Ascending aorta (tissue), 2 donors: ENCODE measurements around the gene JAKMIP2. TPM values are rescaled to one million over a fixed set of nuclear protein-coding genes. Genes with fewer than 3 reads are reported as not detected.
A peak's percentile ranks its signal among the peaks of the same experiment; 100 is the strongest.

ENCODE experiments used
- DNase-seq, 2 donors: peaks; one replicate each; pipeline ENCODE4 v3.0.0-alpha.2; 2019; ENCODE audit warnings: low spot score in 2 of 2
- H3K27ac ChIP-seq, 2 donors: fragments of 200-600 bp; sonication (generic); one replicate each; pipeline ENCODE4 v1.5.1; 2016 to 2017; ENCODE audit warnings: mild to moderate bottlenecking in 1 of 2
- H3K27me3 ChIP-seq: fragments of 200-600 bp; sonication (generic); one replicate; pipeline ENCODE4 v1.5.1; 2017
- H3K36me3 ChIP-seq, 2 donors: fragments of 200-600 bp; sonication (generic); one replicate each; pipeline ENCODE4 v1.5.1; 2016
- H3K4me1 ChIP-seq, 2 donors: fragments of 200-600 bp; sonication (generic); one replicate each; pipeline ENCODE4 v1.5.1; 2016 to 2017; ENCODE audit warnings: mild to moderate bottlenecking in 1 of 2
- H3K4me3 ChIP-seq, 2 donors: fragments of 200-600 bp; sonication (generic); one replicate each; pipeline ENCODE4 v1.5.1; 2016 to 2017; ENCODE audit warnings: mild to moderate bottlenecking in 1 of 2
- H3K9me3 ChIP-seq, 2 donors: fragments of 200-600 bp; sonication (generic); one replicate each; pipeline ENCODE4 v1.5.1; 2016
- intact Hi-C: fragments of 100-400 bp; cut with DNase I; formaldehyde crosslinking; loops from one replicate; pipeline ENCODE4 v1.15.1; 2023
- total RNA-seq: library from RNA; depleted of rRNA; stranded (reverse); fragments of >200 nt; gene quantifications from one replicate; pipeline ENCODE4 v1.1.0, GENCODE V29; 2016
- TF ChIP-seq, protein P1 (sequence below), 3 experiments: fragments of 200-600 bp in 2 of 3; fragments of 450-650 bp in 1 of 3; sonication (generic) in 2 of 3; IDR thresholded peaks; one replicate each; pipeline ENCODE4 v1.5.1; 2016 to 2019; ENCODE audit warnings: antibody characterized with exemption in 3 of 3, mild to moderate bottlenecking in 1 of 3, moderate library complexity in 1 of 3

JAKMIP2 gene
- total RNA-seq, 1 donor from 2014 or later = not detected

DNA sequence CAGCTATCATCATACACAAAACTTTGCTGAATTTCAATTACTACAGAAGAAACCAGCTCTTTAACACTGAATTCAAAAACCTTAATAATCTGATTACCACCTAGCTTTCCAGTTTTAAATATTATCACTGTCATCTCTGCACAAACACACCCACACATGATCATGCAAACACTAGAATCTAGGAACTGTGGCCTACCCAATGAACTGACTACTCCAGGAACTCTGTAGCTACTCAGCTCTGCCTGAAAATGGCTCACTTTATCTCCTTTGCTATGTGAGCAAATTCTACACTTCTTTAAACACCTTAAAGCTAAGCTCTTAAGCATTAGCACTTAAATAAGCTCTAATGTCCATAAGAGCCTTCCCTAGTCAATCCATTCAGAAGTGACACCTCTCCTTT lies 149.4 kb downstream of the JAKMIP2 start:
- Histone ChIP-seq H3K36me3 (no peaks in the 10 kb centered on the region), H3K4me1 (no peaks in the 10 kb centered on the region), H3K9me3 (no peaks in the 10 kb centered on the region), H3K27ac (no peak overlapping the region), H3K4me3 (no peak overlapping the region), H3K27me3 (no peaks in the 10 kb centered on the region)
- TF ChIP-seq, protein P1, sequence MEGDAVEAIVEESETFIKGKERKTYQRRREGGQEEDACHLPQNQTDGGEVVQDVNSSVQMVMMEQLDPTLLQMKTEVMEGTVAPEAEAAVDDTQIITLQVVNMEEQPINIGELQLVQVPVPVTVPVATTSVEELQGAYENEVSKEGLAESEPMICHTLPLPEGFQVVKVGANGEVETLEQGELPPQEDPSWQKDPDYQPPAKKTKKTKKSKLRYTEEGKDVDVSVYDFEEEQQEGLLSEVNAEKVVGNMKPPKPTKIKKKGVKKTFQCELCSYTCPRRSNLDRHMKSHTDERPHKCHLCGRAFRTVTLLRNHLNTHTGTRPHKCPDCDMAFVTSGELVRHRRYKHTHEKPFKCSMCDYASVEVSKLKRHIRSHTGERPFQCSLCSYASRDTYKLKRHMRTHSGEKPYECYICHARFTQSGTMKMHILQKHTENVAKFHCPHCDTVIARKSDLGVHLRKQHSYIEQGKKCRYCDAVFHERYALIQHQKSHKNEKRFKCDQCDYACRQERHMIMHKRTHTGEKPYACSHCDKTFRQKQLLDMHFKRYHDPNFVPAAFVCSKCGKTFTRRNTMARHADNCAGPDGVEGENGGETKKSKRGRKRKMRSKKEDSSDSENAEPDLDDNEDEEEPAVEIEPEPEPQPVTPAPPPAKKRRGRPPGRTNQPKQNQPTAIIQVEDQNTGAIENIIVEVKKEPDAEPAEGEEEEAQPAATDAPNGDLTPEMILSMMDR (IDR thresholded peaks at IDR 0.05) = no peak
- intact Hi-C loops = no loop called here
- DNase-seq = no peak

DNA sequence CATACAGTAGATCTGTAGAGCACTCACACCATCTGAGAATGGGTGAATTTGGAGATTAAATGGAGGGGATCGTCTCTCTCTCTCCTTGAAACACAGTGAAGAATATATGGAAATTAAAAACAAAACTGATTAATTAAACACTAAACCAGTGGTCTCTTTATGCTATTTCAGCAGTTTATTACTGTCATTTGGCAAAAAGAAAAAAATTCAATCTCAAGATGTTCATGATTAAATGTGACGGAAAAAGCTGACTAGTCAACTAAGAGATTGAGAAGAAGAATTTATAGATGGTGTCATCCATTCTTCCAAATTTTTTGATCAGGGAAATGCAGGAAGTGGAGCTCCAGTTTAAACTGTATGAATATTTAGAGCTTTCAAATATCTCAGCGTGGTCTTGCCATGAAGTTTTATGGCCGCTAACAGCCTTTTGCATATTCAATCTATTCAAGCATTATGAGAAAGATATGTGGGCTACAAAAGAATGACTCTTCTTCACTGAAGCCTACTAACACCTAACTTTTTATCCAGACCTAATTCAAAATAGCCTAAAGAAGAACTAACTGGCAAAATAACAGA lies 151.0 kb downstream of the JAKMIP2 start:
- DNase-seq = no peak
- H3K36me3 ChIP-seq = no peaks in the 10 kb centered on the region

DNA sequence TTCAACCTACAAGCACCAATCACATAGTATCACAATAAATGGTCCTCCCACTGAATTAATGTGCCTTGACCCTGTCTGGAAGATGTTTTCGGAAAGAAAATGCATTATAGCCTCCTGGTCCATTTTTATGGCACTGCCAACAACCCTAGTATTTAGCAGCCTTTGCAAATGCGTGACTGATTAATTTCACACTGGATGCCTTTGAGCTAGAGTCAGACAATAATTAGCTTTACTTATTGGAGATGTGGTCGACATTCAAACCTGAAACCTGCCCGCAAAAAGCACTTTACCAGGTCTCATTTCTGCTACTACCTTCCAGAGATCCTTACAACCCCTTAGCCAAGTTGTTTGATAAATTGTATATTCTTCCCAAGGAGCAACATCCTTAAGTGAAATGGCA lies 153.3 kb downstream of the JAKMIP2 start:
- Histone ChIP-seq H3K36me3 (no peaks in the 10 kb centered on the region), H3K27me3 (no peaks in the 10 kb centered on the region), H3K4me3 (no peak overlapping the region), H3K4me1 (no peaks in the 10 kb centered on the region), H3K9me3 (no peaks in the 10 kb centered on the region), H3K27ac (no peak overlapping the region)
- TF ChIP-seq, protein P1 (IDR thresholded peaks at IDR 0.05) = no peak
- no peak for DNase-seq
- intact Hi-C loops = loop anchor here (10.0 kb wide), 1 partner anchor 306 kb away; no protein-coding TSS in a partner anchor

More for the DNA sequence above, 151.0 kb downstream of the JAKMIP2 start:
- TF ChIP-seq, protein P1 (IDR thresholded peaks at IDR 0.05) = no peak
- Histone ChIP-seq H3K4me3 (no peak overlapping the region), H3K27me3 (no peaks in the 10 kb centered on the region), H3K9me3 (no peaks in the 10 kb centered on the region), H3K4me1 (no peaks in the 10 kb centered on the region), H3K27ac (no peak overlapping the region)
- intact Hi-C loops = no loop called here

DNA sequence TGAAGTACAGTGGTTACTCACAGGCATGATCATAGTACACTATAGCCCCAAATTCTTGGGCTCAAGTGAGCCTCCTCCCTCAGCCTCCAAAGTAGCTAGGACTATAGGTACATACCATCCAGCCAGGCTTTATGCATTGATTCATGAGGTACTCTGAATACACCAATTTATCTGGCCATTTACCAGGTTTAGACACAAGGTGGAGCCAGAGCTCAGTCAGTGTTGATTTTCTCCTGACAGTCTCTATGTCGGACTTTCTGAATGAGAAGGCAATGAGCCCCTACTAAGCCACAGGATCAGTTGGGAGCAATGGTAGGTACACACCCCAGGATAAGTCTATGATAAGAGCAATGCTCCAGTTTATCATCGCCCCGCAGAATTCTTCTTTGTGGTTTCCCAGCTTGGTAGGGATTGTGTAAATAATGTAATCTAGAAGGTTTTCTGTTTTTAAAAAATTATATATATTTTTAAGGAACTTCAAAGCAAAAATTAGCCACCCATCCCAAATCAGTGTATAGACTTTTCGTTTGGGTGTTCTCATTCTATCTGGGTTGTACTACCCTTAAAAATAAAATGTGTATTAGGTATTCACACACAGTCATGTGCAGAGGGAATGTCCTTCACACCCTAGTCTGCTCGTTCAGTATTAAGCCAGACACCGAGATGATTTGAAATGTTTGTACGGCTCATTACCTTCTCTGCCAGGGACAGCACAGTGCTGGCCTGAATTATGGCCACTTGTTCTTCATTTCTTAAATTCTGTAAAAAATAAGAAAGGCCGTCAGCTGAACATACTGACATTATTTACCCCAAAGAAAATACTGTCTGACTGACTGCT lies 154.3 kb downstream of the JAKMIP2 start:
- Histone ChIP-seq H3K4me1 (no peaks in the 10 kb centered on the region), H3K9me3 (no peaks in the 10 kb centered on the region), H3K27me3 (no peaks in the 10 kb centered on the region), H3K27ac (no peak overlapping the region), H3K36me3 (no peaks in the 10 kb centered on the region), H3K4me3 (no peak overlapping the region)
- intact Hi-C loops = loop anchor here (1.0 to 10.0 kb wide), 2 partner anchors 194 to 307 kb away; no protein-coding TSS in a partner anchor
- TF ChIP-seq, protein P1 (IDR thresholded peaks at IDR 0.05) = peak; percentile 53 to 74 (median 56)
- peak in 1 of 2 donors; percentile 71 for DNase-seq

DNA sequence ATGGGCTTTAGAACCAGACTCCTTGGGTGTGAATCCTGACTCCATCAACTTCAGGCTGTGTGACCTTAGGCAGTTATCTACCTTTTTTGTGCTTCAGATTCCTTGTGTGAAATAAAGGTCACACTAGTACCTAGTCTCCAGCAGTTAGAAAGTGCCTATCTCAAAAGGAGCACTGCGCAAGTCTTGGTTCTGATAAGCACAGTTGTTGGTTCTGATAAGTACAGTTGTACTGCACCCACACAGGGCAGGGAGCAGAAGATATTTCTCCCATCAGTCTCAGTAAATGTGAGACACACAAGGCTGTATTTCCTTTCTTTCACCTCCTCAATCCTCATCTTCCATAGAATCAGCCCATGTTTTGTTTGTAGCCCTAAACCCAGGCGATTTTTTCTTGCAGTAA lies 156.1 kb downstream of the JAKMIP2 start:
- TF ChIP-seq, protein P1 (IDR thresholded peaks at IDR 0.05) = no peak

More for the DNA sequence above, 156.1 kb downstream of the JAKMIP2 start:
- no peaks in the 10 kb centered on the region for H3K9me3 ChIP-seq
- no peaks in the 10 kb centered on the region for H3K36me3 ChIP-seq
- H3K4me1 ChIP-seq = no peaks in the 10 kb centered on the region
- no peaks in the 10 kb centered on the region for H3K27me3 ChIP-seq
- H3K4me3 ChIP-seq = no peak overlapping the region
- intact Hi-C loops = loop anchor here (10.0 kb wide), 1 partner anchor 308 kb away; no protein-coding TSS in a partner anchor
- no peak overlapping the region for H3K27ac ChIP-seq
- no peak for DNase-seq
